LNCaP clone FGC (cell line): ENCODE measurements around the gene ABTB2.

Source experiments
- DNase-seq: peaks from one replicate; pipeline ENCODE4 v3.0.0-alpha.2; 2011; ENCODE audit warnings: low read depth
- H3K4me3 ChIP-seq: 2 replicates; pipeline ENCODE4 v1.5.1; 2011; ENCODE audit warnings: mild to moderate bottlenecking, low read depth, low read length, control low read depth
- TF ChIP-seq, protein P1 (sequence below): IDR thresholded peaks from 2 replicates; pipeline ENCODE4 v1.5.1; 2012; ENCODE audit warnings: mild to moderate bottlenecking; ENCODE audit not compliant: control insufficient read depth, insufficient read depth; ENCODE audit errors: extremely low read depth

Gene ABTB2

DNA sequence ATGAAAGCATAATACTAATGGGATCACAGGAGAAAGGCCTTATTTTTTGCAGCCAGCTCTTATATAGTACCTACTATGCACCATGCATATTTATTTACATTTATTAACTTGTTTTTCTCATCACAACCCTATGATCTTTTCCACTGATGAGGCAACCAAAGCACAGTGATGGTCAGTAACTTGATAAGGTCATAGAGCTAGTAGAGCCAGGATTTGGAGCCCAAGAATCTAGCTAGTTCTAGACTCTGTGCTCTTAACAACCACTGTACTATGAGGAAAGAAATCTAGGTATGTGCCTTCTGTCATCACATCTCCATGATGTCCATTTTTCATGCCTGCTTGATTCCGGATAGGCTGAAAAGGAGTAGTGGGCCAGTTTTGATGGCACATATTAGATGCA is 24.0 kb upstream of the ABTB2 start:
- no peak for DNase-seq
- TF ChIP-seq, protein P1, sequence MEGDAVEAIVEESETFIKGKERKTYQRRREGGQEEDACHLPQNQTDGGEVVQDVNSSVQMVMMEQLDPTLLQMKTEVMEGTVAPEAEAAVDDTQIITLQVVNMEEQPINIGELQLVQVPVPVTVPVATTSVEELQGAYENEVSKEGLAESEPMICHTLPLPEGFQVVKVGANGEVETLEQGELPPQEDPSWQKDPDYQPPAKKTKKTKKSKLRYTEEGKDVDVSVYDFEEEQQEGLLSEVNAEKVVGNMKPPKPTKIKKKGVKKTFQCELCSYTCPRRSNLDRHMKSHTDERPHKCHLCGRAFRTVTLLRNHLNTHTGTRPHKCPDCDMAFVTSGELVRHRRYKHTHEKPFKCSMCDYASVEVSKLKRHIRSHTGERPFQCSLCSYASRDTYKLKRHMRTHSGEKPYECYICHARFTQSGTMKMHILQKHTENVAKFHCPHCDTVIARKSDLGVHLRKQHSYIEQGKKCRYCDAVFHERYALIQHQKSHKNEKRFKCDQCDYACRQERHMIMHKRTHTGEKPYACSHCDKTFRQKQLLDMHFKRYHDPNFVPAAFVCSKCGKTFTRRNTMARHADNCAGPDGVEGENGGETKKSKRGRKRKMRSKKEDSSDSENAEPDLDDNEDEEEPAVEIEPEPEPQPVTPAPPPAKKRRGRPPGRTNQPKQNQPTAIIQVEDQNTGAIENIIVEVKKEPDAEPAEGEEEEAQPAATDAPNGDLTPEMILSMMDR = no peak
- no peak overlapping the region for H3K4me3 ChIP-seq

DNA sequence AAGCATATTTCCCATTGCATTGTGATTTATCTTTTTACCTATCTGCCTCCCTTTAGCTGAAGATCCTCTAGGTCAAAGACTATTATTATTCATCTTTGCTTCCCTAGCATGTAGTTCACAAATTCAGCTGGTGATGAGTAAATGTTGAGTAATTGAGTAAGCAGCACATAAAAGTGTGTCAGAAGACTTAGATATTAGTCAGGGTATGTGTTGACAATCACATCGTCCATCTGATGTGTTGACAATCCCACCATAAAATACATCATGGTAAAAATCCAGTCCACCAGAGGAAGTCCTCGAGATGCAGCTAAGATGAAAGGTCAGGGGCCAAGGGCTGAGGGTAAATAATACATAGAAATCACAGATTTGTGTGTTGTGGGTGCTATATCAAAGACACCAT is 22.9 kb upstream of the ABTB2 start:
- no peak for DNase-seq
- TF ChIP-seq, protein P1 = no peak
- H3K4me3 ChIP-seq = no peak overlapping the region

DNA sequence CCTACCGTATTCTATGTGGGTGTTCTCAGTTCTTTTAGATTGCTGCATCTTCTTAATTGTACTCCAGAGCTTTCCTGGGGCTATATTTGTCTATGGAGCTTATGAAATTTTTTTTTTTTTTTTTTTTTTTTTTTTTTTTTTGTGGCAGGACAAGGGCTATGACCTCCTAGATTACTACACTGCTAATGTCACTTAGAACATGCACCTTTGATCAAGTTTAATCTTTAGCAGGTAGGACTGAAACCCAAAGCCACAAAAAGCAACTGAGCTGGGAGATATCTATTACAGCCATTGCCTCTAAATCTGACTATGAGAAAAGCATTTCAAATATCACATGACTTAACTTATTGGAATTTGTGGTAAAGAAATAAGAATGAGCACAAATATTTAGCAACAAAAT is 21.7 kb upstream of the ABTB2 start:
- no peak for DNase-seq
- no peak overlapping the region for H3K4me3 ChIP-seq
- TF ChIP-seq, protein P1 = no peak

DNA sequence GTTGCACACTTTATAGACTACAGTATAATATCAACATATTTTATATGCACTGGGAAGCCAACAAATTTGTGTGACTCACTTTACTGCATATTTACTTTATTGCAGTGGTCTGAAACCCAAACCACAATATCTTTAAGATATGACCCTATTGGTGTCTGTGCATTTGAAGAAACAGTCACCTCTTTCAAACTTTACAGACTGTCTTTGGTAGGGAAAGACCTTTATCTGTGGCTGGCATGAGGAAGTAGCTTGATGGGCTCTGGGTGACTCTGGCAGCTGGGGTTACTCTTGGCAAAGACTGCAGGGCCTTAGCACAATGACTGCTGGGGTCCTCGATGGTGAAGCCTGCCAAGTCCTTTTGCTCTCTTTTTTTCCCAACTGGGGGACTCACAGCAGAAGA is 21.3 kb upstream of the ABTB2 start:
- DNase-seq = no peak
- TF ChIP-seq, protein P1 = no peak
- H3K4me3 ChIP-seq = no peak overlapping the region

DNA sequence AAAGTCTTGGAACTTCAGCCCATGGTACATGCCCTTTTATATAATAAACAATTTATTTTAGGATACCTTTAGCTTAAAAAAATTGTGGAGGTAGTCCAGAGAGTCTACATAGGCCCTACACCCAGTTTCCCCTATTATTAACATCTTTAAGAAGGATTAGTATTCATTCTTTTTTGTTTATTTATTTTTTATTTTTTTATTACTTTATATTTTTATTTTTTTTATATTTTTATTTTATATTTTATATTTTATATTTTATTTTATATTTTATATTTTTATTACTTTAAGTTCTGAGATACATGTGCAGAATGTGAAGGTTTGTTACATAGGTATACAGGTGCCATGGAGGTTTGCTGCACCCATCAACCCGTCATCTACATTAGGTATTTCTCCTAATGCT is 15.9 kb upstream of the ABTB2 start:
- TF ChIP-seq, protein P1 = no peak
- no peak for DNase-seq
- H3K4me3 ChIP-seq = no peak overlapping the region

DNA sequence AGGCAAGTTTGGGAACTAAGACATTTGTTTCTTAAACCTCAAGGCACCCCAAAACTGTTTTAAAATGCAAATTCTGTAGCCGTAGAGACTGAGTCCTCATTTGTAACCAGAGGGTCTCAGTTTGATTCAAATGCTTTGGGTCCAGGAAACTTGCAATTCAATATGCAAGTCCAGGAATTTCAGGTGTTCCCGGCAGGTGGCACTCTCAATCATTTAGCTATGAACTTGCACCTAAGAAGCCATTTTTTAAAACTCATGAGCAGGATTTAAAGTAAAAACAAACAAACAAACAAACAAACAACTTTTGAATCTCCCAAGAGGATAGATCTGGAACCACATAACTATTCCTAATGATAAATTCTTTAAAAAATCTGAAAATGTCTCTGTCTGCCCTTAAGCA is 8.7 kb upstream of the ABTB2 start:
- H3K4me3 ChIP-seq = no peak overlapping the region
- peak; percentile 58 for DNase-seq
- TF ChIP-seq, protein P1 = peak; percentile 57

DNA sequence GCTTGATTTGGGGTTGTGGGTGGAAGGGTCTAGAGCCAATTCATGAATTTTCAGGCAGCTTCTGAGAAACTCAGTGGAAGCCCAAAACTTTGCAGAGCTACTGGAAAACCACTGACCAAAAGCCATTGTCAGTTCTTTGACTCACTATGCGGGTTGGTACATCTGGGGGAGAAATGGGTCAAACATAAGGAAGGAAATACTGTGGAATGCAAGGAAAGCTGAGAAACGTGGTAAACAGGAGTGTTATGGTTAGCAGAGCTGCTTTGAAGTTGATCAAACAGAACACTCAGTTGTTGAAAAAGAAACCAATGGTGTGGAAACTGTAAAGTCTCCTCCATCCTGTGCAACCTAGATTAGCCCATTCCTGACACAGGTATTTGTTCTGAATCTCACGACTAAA is 6.3 kb upstream of the ABTB2 start:
- DNase-seq = no peak
- TF ChIP-seq, protein P1 = no peak
- no peak overlapping the region for H3K4me3 ChIP-seq
